GM23248 (cell line): Measurements from ENCODE around the gene ARHGEF4.

Source experiments
- EZH2 ChIP-seq: fragments of 200-600 bp; sonication (generic); IDR thresholded peaks from 2 replicates; pipeline ENCODE4 v1.6.1; 2018; ENCODE audit warnings: antibody characterized with exemption, mild to moderate bottlenecking; ENCODE audit not compliant: insufficient read depth, poor library complexity, severe bottlenecking
- EZH2phosphoT487 ChIP-seq: fragments of 200-600 bp; sonication (generic); IDR thresholded peaks from 2 replicates; pipeline ENCODE4 v1.6.1; 2018; ENCODE audit warnings: antibody characterized with exemption, moderate library complexity, mild to moderate bottlenecking, low read depth; ENCODE audit not compliant: insufficient read depth

- no peak for TF ChIP-seq EZH2
- TF ChIP-seq EZH2phosphoT487, result no peak
Measured at GRCh38 chr2:130869441-130870160, 32.9 kb downstream of the ARHGEF4 start.
